Measurements from ENCODE around the gene NECAP2. TPM values are rescaled to one million over a fixed set of nuclear protein-coding genes. Genes with fewer than 3 reads are reported as not detected.
"Not testable (repeated sequence)": the region's sequence is repeated elsewhere in the genome, so short reads cannot be mapped to it uniquely, and the experiment has no call there.

Gene NECAP2
- total and polyA plus RNA-seq, 10 of the 15 experiments (the other 5 are each of a cell fraction or from before 2014, with no cell fraction given): 16.3 to 98.0 (median 57.4) TPM

GRCh38 chr1:16478091-16478490 is 37.6 kb downstream of the NECAP2 start:
- WGBS (ENCODE audit: insufficient coverage, insufficient replicate concordance, low lambda C conversion rate, missing lambda C conversion rate): 95% methylated on average over 12 of the region's 12 CpGs
- in situ Hi-C loops (cut with MboI) (no loop called here), intact Hi-C loops (cut with micrococcal nuclease; ENCODE audit: unreplicated experiment) (no loop called here)
- Histone ChIP-seq H3K79me2 (ENCODE audit: control insufficient read depth, insufficient read depth, low read length) (no peaks in the 10 kb centered on the region), H3K27ac (ENCODE audit: control insufficient read depth, insufficient read depth) (no peak overlapping the region), H3K9me3 (replicated peaks; ENCODE audit: control insufficient read depth, insufficient read depth, low read length) (no peaks in the 10 kb centered on the region), H3K9ac (ENCODE audit: control insufficient read depth, insufficient read depth, low read length) (no peak overlapping the region), H3K4me2 (ENCODE audit: control insufficient read depth, insufficient read depth) (no peak overlapping the region), H2AFZ (ENCODE audit: control insufficient read depth, low read depth, low read length) (no peak overlapping the region), H3K4me1 (ENCODE audit: control insufficient read depth, insufficient read depth, low read length) (no peaks in the 10 kb centered on the region), H3K27me3 (replicated peaks in 1 of 2; ENCODE audit: control insufficient read depth in 2 of 2, insufficient read depth in 2 of 2, low read length in 1 of 2) (no peaks in the 10 kb centered on the region), H3K4me3 (no peak overlapping the region), H4K20me1 (ENCODE audit: control insufficient read depth, insufficient read depth) (no peaks in the 10 kb centered on the region), H3K36me3 (ENCODE audit: control insufficient read depth in 2 of 2, insufficient read depth in 2 of 2, low read length in 1 of 2) (no peaks in the 10 kb centered on the region; a peak in 1 of 4 replicates)
- BruUV-seq (replicated peaks): no TSS peak
- DNase-seq (ENCODE audit: low read depth, low spot score): no peak
- POLR2A ChIA-PET: no interaction called here
- TF ChIP-seq EGR1 (IDR thresholded peaks at IDR 0.05; ENCODE audit: borderline replicate concordance in 1 of 2, low read depth in 2 of 2, low read length in 2 of 2): no peak
- no peak for TF ChIP-seq ZNF592 (IDR thresholded peaks at IDR 0.05)
- TF ChIP-seq ZNF217 (IDR thresholded peaks at IDR 0.05): no peak
- TF ChIP-seq NFYB (IDR thresholded peaks at IDR 0.05; ENCODE audit: insufficient read depth, low read depth, low read length): no peak
- no peak for TF ChIP-seq SIX5 (IDR thresholded peaks at IDR 0.05; ENCODE audit: low read depth, low read length, severe bottlenecking)
- TF ChIP-seq POLR2AphosphoS5 (IDR thresholded peaks at IDR 0.05; ENCODE audit: low read length): no peak
- no peak for TF ChIP-seq EZH2 (IDR thresholded peaks at IDR 0.05; ENCODE audit: borderline replicate concordance, control insufficient read depth, low read depth, low read length)
- TF ChIP-seq NR2F1 (conservative IDR thresholded peaks at IDR 0.05): no peak
- TF ChIP-seq BMI1 (IDR thresholded peaks at IDR 0.05; ENCODE audit: borderline replicate concordance): no peak
- no peak for TF ChIP-seq PKNOX1 (IDR thresholded peaks at IDR 0.05)
- no peak for TF ChIP-seq SIN3A (IDR thresholded peaks at IDR 0.05; ENCODE audit: low read depth, low read length)
- no peak for TF ChIP-seq EP300 (IDR thresholded peaks at IDR 0.05; ENCODE audit: borderline replicate concordance in 1 of 2, control insufficient read depth in 1 of 2, low read depth in 2 of 2, low read length in 2 of 2)
- TF ChIP-seq KDM1A (IDR thresholded peaks at IDR 0.05; ENCODE audit: borderline replicate concordance): no peak
- SMC1A ChIA-PET (ENCODE audit: uncharacterized antibody, unreplicated experiment): no interaction called here
- RAD21 ChIA-PET (ENCODE audit: unreplicated experiment): no interaction called here
- FAIRE-seq: no peak
- CTCF ChIA-PET: no interaction called here
- no peak for ATAC-seq

GRCh38 chr1:16483146-16483545 is 42.6 kb downstream of the NECAP2 start:
- CTCF ChIA-PET; H3K79me2 ChIP-seq (ENCODE audit: control insufficient read depth, insufficient read depth, low read length); SMC1A ChIA-PET (ENCODE audit: uncharacterized antibody, unreplicated experiment); POLR2A ChIA-PET; H3K27me3 ChIP-seq (replicated peaks in 1 of 2; ENCODE audit: control insufficient read depth in 2 of 2, insufficient read depth in 2 of 2, low read length in 1 of 2); H3K9me3 ChIP-seq (replicated peaks; ENCODE audit: control insufficient read depth, insufficient read depth, low read length); H3K9ac ChIP-seq (ENCODE audit: control insufficient read depth, insufficient read depth, low read length); H3K4me2 ChIP-seq (ENCODE audit: control insufficient read depth, insufficient read depth); H3K4me3 ChIP-seq; H3K27ac ChIP-seq (ENCODE audit: control insufficient read depth, insufficient read depth); FAIRE-seq; H2AFZ ChIP-seq (ENCODE audit: control insufficient read depth, low read depth, low read length); ATAC-seq; H3K4me1 ChIP-seq (ENCODE audit: control insufficient read depth, insufficient read depth, low read length); RAD21 ChIA-PET (ENCODE audit: unreplicated experiment); intact Hi-C loops (cut with micrococcal nuclease; ENCODE audit: unreplicated experiment); in situ Hi-C loops (cut with MboI); H3K36me3 ChIP-seq (ENCODE audit: control insufficient read depth in 2 of 2, insufficient read depth in 2 of 2, low read length in 1 of 2); H4K20me1 ChIP-seq (ENCODE audit: control insufficient read depth, insufficient read depth); BruUV-seq (replicated peaks); DNase-seq (ENCODE audit: low read depth, low spot score): not testable (repeated sequence)
- WGBS (ENCODE audit: insufficient coverage, insufficient replicate concordance, low lambda C conversion rate, missing lambda C conversion rate): 92% methylated on average over 21 of the region's 26 CpGs

Measured in GM12878 (cell line).